Activated CD8-positive, alpha-beta memory T cell treated with anti-CD3 and anti-CD28 coated beads, Interleukin-2, amount 50 U/mL, for 24 hours (primary cell): ENCODE results near the gene HTRA3.

Experiments
- DNase-seq: peaks from one replicate; pipeline ENCODE4 v3.0.0-alpha.2; 2020; ENCODE audit errors: extremely low read depth

HTRA3 gene

GRCh38 chr4:8355864-8356565 is 86.5 kb downstream of the HTRA3 start:
- DNase-seq, result no peak
